Natural killer cell treated with Interleukin-12 subunit alpha and Interleukin-12 subunit beta and Interleukin-15 and Interleukin-18, amount 100 ng/mL, for 72 hours (primary cell): ENCODE measurements around the gene UBAC1. TPM values are rescaled to one million over a fixed set of nuclear protein-coding genes. Genes with fewer than 3 reads are reported as not detected.

Experiments used
- ATAC-seq, 2 donors: fragments of 150-1000 bp; cut with Tn5 transposase in 1 of 2; sonication (Bioruptor Pico), chemical (Tn5 transposase) in 1 of 2; 2 replicates each; pipeline ENCODE4 v1.10.0; 2021
- DNase-seq: peaks from one replicate; pipeline ENCODE4 v3.0.0; 2022; ENCODE audit warnings: low spot score
- H3K27ac Mint-ChIP-seq, 2 donors: 1 replicate in 1 of 2; 2 replicates in 1 of 2; pipeline ENCODE4 v1.8.0; 2022; ENCODE audit warnings: mixed read lengths in 2 of 2, mild to moderate bottlenecking in 1 of 2, moderate library complexity in 1 of 2
- H3K27me3 Mint-ChIP-seq, 2 donors: 1 replicate in 1 of 2; 2 replicates in 1 of 2; pipeline ENCODE4 v1.8.0; 2022; ENCODE audit warnings: mixed read lengths in 2 of 2
- H3K36me3 Mint-ChIP-seq: one replicate; pipeline ENCODE4 v1.8.0; 2022; ENCODE audit warnings: mixed read lengths
- H3K4me1 Mint-ChIP-seq, 2 donors: 1 replicate in 1 of 2; 2 replicates in 1 of 2; pipeline ENCODE4 v1.8.0; 2022; ENCODE audit warnings: low read depth in 2 of 2, mixed read lengths in 2 of 2, mild to moderate bottlenecking in 1 of 2
- H3K4me3 Mint-ChIP-seq: one replicate; pipeline ENCODE4 v1.8.0; 2022; ENCODE audit warnings: mixed read lengths
- H3K9me3 Mint-ChIP-seq: 2 replicates; pipeline ENCODE4 v1.8.0; 2022; ENCODE audit warnings: mixed read lengths
- total RNA-seq, 2 donors: library from RNA; stranded (reverse); gene quantifications; one replicate each; pipeline ENCODE4 v1.2.3, GENCODE V29; 2022

UBAC1 gene
- total RNA-seq, 2 donors from 2014 or later = 28.9 to 42.4 TPM

DNA sequence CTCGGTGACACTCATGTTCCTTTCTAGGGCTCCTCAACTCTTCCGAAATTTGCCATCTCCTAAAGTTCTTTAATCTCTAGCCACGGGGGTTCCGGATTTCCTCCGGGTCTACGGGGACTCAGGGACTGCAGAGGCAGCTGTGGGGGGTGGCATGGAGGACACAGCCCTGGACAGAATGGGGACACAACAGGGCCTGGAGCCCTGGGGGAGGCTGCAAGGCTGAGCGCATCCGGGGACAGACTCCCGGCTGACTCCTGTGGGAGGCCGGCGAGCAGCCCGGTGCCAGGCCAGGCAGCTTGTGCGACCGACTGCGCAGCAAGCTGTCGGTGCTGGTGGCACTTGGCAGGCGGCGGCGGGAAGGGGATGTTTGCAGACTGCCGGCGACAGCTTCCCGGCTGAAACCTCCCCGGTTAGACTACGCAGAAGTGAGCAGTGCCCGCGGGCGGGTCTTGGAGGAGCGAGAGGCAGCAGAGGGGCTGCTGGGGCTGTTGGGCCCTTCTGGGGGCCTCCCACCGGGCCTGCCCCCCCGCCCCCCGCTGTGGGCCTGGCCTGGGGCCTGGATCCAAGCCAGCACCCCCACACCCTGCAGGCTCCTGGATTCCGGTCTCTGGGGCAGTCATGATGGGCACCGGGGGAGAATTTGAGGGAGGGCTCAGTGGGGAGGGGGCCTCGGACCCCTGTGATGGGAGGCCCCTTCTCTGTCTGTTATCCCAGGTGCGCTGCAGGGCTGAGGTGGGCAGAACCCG, 28.7 kb upstream of the UBAC1 start:
- Mint-ChIP-seq H3K4me1 (peaks cover 0 to 10% of the 10 kb centered on the region in 2 donors), H3K4me3 (no peak overlapping the region), H3K27me3 (no peaks in the 10 kb centered on the region), H3K36me3 (no peaks in the 10 kb centered on the region), H3K27ac (no peak overlapping the region), H3K9me3 (no peaks in the 10 kb centered on the region)
- no peak for DNase-seq
- no peak for ATAC-seq

DNA sequence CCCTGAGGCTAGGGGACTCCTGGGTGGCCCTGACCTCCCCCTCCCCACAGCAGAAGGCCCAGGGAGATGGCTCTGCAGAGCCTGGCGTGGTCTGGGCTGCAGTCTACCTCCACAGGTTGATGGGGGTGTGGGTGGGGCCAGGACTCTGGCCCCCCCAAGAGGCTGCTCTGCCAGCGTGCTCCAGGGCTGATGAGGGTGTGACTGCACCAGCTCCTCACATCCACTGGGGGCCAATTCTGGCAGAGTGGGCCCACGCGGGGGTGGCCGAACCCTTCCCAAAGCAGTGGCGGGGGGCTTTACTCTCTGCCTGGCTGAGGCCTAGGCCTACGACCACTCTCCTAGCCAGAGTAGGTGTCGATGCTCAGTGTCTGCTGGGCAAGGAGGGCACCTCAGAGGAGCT, 28.0 kb upstream of the UBAC1 start:
- no peak for ATAC-seq
- DNase-seq = no peak
- Mint-ChIP-seq H3K4me1 (peaks cover 0 to 7% of the 10 kb centered on the region in 2 donors), H3K27ac (no peak overlapping the region), H3K9me3 (no peaks in the 10 kb centered on the region), H3K27me3 (no peaks in the 10 kb centered on the region), H3K36me3 (no peaks in the 10 kb centered on the region), H3K4me3 (no peak overlapping the region)

DNA sequence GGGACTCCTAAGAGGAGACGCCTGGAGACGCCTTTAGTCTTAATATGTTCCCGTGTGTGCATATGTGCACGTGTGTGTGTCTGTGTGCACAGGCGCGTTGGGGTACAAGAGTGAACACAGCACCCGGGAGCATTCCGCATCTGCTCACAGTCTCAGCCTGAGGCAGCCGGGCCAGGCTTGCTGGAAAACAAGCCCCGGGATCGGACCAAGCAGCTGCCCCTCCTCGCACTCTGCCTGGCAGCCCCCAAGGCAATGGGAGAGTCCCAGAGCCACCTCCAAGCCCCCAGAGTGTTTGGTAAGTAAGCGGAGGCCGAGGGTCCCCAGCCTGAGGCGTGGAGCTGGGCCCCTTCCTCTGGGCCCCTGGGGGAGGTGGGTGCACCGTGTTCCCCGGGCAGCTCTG, 27.3 kb upstream of the UBAC1 start:
- Mint-ChIP-seq H3K4me1 (peaks cover 0 to 7% of the 10 kb centered on the region in 2 donors), H3K9me3 (no peaks in the 10 kb centered on the region)

DNA sequence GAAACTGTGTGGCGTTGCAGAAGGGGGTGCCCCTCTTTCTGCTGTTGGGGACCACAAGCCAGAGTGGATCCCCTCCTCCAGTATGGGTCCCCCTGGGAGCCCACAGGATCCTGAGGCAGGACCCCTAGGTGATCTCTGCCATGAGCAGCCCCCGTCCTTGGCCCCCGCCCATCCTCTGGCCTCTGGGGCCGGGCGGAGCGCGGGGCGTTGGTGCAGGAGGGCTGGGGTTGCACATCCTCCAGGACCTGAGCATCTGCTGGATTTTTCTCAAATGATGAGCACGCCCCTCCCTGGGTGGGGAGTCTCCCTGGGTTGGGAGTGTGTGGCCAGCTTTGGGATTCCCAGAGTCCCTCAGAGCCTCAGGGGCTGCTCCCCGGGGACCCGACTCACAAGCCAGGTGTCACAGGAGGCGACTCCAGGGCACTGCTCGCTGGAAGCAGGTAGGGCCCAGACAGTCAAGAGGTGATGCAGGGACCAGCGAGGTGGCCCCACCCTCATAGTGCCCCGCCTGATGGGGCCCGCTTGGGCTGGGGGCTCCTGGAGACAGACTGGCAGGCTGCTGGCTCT, 26.7 kb upstream of the UBAC1 start:
- Mint-ChIP-seq H3K27me3 (no peaks in the 10 kb centered on the region), H3K4me1 (peaks cover 0 to 7% of the 10 kb centered on the region in 2 donors), H3K27ac (no peak overlapping the region), H3K4me3 (no peak overlapping the region), H3K36me3 (no peaks in the 10 kb centered on the region), H3K9me3 (no peaks in the 10 kb centered on the region)
- no peak for DNase-seq
- ATAC-seq = no peak

More for the DNA sequence above, 27.3 kb upstream of the UBAC1 start:
- Mint-ChIP-seq H3K27ac (no peak overlapping the region), H3K27me3 (no peaks in the 10 kb centered on the region), H3K36me3 (no peaks in the 10 kb centered on the region), H3K4me3 (no peak overlapping the region)
- no peak for DNase-seq
- no peak for ATAC-seq

DNA sequence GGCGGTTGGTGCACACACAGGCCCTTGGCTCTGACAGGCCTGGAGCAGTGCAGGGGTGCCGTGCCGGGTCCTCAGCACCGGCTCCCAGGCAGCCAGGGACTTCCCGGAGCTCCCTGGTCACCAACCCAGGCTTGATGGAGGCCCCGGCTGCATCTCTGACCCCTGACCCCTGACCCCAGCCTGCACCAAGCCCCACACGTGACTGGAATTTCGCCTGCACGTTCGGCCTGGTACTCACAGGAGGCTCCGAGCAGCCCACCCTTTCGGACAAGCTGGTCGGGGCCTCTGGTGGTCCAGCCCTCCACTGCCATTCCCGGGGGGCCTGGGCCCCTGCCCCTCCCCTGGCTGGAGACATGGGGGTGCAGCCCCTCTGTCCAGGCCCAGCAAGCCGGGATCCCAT, 25.4 kb upstream of the UBAC1 start:
- Mint-ChIP-seq H3K27ac (no peak overlapping the region), H3K27me3 (no peaks in the 10 kb centered on the region), H3K4me1 (peaks cover 0 to under 1% of the 10 kb centered on the region in 2 donors), H3K36me3 (no peaks in the 10 kb centered on the region), H3K4me3 (no peak overlapping the region), H3K9me3 (no peaks in the 10 kb centered on the region)
- no peak for DNase-seq
- no peak for ATAC-seq

DNA sequence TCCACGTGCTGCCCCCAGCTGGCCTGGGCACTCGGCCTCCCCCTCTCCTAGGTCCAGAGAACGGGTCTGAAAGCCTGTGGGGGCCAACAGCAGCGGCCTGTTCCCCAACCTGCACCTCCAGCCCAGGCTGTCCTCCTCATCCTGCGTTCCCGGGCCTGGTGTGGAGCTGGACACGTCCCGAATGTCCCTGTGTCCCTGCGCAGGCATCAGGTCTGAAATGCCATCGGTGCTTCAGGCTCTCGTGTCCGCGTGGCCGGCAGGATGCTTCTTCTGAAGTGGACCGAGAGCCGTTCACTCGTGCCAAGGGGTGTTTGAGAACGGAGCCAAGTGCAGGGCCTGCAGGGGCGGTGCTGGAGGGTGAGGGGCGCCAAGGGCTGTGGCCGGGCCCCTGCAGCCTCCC, 24.7 kb upstream of the UBAC1 start:
- no peak overlapping the region for H3K27ac Mint-ChIP-seq
- H3K27me3 Mint-ChIP-seq = no peaks in the 10 kb centered on the region
- H3K4me3 Mint-ChIP-seq = no peak overlapping the region
- H3K9me3 Mint-ChIP-seq = no peaks in the 10 kb centered on the region
- no peaks in the 10 kb centered on the region for H3K36me3 Mint-ChIP-seq
- no peaks in the 10 kb centered on the region for H3K4me1 Mint-ChIP-seq
- ATAC-seq (no peak), DNase-seq (no peak)

DNA sequence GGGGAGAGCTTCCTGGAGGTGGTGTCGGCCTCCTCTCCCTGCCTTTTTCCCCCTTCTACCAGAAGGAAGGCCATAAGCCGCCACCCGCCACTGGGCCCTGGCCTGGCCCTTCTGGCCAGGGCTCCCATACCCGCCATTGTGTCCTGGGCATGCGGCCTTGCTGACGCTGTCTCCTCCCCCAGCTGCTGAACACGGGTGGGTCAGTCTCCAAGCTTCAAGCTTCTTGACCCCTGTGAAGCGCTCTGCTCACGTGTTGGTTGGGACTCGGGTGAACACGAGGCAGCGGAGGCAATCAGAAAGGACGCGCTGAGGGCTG, 24.2 kb upstream of the UBAC1 start:
- DNase-seq (no peak), ATAC-seq (no peak)
- no peak overlapping the region for H3K4me3 Mint-ChIP-seq
- no peaks in the 10 kb centered on the region for H3K36me3 Mint-ChIP-seq
- no peaks in the 10 kb centered on the region for H3K27me3 Mint-ChIP-seq
- H3K4me1 Mint-ChIP-seq = no peaks in the 10 kb centered on the region
- H3K27ac Mint-ChIP-seq = no peak overlapping the region
- H3K9me3 Mint-ChIP-seq = no peaks in the 10 kb centered on the region

DNA sequence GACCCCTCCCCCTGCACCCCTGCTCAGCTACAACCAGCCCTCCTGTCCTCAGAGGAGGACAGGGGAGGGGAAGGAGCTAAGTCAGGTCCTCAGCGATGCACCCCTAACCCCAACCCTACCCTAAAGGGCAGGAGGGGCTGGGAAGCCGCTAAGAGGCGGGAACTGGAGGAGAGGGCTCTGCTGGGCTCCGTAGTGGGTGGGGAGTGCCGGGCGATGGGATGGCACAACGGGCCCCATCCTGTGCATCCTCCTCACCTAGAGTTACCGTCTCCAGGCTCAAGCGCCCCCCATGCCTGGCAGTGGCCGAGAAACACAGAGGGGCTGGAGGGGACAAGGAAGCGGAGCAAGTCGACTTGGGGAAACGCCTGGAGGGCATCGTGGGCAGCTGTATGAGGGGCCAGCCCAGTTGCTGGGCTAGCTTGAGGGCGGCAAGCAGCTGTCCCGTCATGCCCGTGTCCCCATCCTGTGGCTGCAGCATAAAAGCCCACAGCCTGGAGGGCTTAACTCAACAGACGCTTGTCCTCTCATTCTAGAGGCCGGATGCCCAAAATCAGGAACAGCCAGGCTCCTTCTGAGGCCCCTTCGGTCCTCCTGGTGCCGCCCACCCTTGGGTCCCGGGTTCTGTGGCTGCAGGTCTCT, 23.0 kb upstream of the UBAC1 start:
- no peak overlapping the region for H3K4me3 Mint-ChIP-seq
- H3K27ac Mint-ChIP-seq = no peak overlapping the region
- no peaks in the 10 kb centered on the region for H3K27me3 Mint-ChIP-seq
- DNase-seq (no peak), ATAC-seq (no peak)
- no peaks in the 10 kb centered on the region for H3K36me3 Mint-ChIP-seq
- no peaks in the 10 kb centered on the region for H3K9me3 Mint-ChIP-seq
- H3K4me1 Mint-ChIP-seq = no peaks in the 10 kb centered on the region

DNA sequence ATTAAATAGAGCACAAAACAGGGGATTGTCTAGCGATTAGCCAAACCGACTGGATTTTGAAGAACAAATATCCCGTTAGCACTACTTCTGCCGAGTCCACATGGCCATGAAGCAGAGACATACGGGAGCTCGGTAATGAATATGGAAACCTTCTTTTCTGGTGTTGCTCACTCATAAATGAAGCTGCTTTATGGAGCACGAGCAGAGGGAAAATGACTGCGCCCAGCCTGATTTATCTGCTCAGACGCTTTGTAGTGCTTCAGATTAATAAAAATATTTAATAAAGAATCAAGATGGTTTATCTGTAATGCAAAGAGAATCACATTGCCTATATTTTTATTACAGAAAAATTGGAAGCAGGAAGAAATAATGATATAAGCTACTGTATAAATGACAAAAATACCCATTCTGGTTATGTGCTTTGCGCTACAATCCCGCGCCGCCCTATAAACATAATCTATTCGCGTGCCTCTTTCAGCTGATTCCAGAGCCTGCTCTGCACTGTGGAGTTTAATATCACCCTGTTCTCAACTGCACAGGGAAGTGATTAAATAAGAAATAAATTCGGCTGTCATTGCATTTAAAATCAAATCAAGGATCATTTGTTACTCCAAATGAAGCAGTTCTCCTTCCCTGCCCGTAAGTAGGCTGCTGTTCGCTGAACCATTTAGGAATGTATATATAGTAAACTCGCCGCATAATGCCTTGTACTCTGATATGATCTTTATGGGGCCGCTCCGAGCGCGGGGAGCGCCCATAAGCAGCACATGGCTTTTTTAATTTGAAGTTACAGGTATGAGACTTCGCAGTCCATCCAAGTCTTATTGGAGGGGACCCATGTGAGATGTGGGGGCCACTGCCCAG, 22.3 kb upstream of the UBAC1 start:
- ATAC-seq (no peak), DNase-seq (no peak)
- Mint-ChIP-seq H3K36me3 (no peaks in the 10 kb centered on the region), H3K4me1 (no peaks in the 10 kb centered on the region), H3K9me3 (no peaks in the 10 kb centered on the region), H3K27me3 (peaks cover 0 to 2% of the 10 kb centered on the region in 2 donors), H3K4me3 (no peak overlapping the region), H3K27ac (no peak overlapping the region)

DNA sequence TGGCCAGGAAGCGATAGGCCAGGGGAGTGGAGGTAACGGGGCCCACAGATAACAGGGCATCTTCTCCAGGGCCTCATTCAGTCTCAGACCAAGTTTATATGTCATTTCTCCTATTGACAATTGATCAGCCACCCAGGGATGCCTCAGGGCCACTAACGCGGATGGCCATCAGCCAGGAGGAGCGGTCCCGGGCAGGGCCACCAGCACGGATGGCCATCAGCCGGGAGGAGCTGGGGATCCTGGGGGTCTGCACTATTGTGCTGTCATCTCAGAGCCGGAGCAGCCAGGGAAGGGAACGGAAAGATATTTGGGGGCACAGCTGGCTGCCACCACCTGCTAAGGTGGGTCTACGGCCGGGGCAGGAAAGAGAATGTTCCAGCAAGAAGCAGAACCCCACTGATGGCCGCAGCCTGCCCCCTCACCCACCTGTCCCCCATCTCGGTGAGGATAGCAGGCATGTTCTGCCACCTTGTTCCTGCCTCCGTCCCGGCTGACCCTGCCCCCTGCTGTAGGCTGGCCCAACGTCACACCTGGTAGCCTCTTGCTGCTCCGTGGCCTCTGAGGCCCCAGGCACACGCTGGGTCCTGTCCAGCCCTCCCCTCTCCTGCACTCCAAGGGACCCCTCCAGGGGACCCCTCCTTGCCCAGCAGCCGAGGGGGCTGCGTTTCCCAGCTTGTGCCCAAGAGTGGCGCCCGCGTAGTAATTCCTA, 21.5 kb upstream of the UBAC1 start:
- Mint-ChIP-seq H3K36me3 (no peaks in the 10 kb centered on the region), H3K4me1 (no peaks in the 10 kb centered on the region), H3K27me3 (peaks cover 0 to 2% of the 10 kb centered on the region in 2 donors), H3K4me3 (no peak overlapping the region), H3K27ac (no peak overlapping the region), H3K9me3 (no peaks in the 10 kb centered on the region)
- DNase-seq (no peak), ATAC-seq (peak in 1 of 2 donors; percentile 39)

DNA sequence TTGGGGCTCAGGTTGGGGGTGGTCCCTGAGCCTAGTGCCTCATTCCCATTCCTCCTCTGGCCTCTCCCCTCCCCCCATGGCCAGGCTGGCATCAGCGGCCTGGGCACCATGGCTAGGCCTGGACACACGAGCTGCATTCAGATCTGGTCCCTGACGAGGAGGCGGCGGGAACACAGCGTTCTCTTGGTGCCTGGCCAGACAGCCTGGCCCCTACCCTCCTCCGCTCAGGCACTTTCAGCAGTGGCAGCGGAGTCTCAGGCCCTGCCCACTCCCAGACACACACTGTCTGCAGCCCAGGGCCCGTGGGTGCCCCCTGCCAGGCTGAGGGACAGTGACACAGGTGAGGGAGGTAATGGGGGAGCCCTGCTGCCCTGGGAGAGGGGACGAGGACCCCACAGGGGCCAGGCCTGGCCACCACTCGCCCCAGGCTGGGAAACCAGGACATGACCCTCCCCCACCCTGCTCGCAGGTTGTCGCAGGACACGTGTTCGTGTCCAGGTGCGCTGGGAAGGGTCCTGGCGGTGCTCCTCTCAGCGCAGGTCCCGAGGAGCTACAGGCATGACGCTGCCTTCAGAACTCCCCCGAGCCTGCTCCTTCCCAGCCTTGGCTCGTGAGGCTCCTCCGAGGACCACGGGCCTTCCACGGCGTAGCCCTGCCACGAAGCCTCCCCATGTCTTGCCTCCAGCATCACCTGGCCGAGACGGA, 19.9 kb upstream of the UBAC1 start:
- Mint-ChIP-seq H3K27me3 (peaks cover 0 to 2% of the 10 kb centered on the region in 2 donors), H3K9me3 (no peaks in the 10 kb centered on the region), H3K4me1 (no peaks in the 10 kb centered on the region), H3K27ac (no peak overlapping the region), H3K36me3 (no peaks in the 10 kb centered on the region), H3K4me3 (no peak overlapping the region)
- ATAC-seq = no peak
- no peak for DNase-seq

DNA sequence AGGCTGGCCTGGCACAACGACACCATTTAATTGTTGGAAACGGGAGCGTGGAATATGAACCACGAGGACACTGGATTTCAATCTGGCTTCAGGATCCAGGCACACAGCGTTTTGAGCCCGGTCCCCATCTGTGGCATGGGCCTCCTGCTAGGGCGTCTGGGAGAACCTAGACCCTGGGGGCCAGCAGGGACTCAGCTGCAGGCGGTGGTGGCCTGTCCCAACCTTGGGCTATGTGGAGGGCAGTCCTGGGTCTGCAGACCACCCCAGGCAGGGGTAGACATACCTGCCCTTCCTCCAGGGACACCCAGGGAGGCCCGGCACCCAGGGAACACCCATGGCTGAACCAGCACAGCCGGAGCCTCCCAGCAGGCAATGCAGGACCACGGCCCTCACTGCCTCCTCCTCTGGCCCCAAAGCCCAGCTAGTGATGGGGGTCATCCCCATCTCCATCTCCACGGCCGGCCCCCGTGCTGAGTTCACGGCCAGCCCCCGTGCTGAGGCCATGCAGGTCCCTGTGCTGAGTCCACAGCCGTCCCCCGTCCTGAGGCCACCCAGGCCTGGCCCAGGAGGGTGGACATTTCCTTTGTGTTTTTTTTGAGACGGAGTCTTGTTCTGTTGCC, 18.5 kb upstream of the UBAC1 start:
- H3K4me3 Mint-ChIP-seq = no peak overlapping the region
- ATAC-seq = no peak
- H3K36me3 Mint-ChIP-seq = no peaks in the 10 kb centered on the region

More for the DNA sequence above, 18.5 kb upstream of the UBAC1 start:
- Mint-ChIP-seq H3K9me3 (no peaks in the 10 kb centered on the region), H3K27me3 (peaks cover 0 to 2% of the 10 kb centered on the region in 2 donors), H3K27ac (no peak overlapping the region), H3K4me1 (no peaks in the 10 kb centered on the region)
- DNase-seq = no peak
